ENCODE measurements around the gene JPH3.
A peak's percentile ranks its signal among the peaks of the same experiment; 100 is the strongest.
"Not testable (repeated sequence)": the region's sequence is repeated elsewhere in the genome, so short reads cannot be mapped to it uniquely, and the experiment has no call there.

Gene JPH3

GRCh38 chr16:87575027-87575804, 27.1 kb upstream of the JPH3 start:
- DNase-seq: no peak

GRCh38 chr16:87576171-87576570, 26.1 kb upstream of the JPH3 start:
- DNase-seq: no peak

DNA sequence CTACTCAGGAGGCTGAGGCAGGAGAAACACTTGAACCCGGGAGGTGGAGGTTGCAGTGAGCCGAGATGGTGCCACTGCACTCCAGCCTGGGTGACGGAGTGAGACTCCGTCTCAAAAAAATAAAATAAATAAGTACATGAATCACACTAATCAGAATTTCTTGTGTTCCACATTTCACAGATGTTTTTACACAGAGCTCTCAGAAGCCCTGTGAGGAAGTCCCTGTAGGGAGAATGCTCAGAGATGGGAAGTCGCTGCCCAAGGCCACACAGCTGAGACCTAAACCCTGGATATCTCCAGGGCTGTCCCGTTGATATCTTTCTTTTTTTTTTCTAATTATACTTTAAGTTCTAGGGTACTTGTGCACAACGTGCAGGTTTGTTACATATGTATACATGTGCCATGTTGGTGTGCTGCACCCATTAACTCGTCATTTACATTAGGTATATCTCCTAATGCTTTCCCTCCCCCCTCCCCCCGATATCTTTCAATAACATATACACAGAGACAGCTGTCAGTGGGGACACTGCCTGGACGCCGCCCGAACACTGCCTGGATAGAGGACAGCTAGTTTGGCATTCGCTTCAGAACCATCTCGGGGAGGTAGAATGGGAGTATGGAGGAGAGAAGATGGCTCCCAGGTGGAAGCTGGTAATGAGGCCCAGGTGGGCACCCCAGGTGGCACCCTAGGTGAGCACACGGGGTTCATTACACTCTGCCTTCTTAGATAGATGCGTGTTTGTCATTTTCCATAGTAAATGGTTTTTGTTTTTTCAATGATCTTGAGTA, 24.0 kb upstream of the JPH3 start:
- DNase-seq: not testable (repeated sequence)

DNA sequence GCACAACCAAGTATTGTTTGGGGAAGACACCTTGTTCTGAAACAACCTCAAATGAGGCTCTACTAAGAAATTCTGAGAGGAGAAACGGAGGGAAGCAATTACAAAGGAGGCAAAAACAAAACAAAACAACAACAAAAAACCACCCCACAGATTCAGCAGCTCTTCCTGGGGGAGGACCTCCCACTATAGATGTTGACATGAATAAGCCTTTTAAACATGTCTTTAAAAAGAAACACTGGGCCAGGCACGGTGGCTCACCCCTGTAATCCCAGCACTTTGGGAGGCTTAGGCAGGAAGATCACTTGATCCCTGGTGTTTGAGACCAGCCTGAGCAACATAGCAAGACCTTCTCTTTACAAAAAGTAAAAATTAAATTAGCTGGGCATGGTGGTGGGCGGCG, 22.6 kb upstream of the JPH3 start:
- no peak for DNase-seq

DNA sequence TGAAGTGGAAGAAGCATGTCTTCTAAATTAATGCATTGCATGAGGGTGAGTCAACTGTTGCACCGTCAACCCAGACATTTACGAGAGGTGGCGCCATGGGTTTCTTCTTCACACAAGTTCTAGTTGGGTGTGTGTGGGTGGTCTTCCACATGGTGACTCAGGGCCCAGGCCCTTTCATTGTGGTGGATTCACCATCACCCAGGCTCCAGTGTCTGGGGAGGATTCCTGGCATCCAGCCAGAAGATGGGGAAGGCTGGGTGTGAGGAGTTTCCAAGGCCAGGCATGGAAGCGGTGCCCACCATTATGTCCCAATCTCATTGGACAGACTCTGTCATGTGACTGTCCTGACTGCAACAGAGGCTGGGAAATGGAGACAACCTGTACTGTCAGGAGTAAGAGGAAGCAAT, 21.4 kb upstream of the JPH3 start:
- no peak for DNase-seq

DNA sequence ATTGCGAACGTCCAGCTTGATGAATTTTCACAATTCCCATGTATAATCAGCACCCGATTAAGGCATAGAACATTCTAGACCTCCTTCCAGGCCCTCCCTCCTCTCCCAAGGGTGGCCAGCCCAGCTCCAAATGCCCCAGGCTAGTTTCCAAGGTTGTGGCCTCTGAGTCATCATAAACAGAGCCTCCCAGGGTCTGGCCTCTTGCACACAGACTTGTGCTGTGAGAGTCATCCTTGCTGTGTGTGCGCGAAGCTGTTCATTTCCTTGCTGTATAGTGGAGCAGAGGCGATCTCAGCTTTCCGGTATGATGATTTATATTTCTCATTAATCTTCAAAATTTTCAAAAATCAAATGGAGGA, 20.5 kb upstream of the JPH3 start:
- peak; percentile 73 for DNase-seq

DNA sequence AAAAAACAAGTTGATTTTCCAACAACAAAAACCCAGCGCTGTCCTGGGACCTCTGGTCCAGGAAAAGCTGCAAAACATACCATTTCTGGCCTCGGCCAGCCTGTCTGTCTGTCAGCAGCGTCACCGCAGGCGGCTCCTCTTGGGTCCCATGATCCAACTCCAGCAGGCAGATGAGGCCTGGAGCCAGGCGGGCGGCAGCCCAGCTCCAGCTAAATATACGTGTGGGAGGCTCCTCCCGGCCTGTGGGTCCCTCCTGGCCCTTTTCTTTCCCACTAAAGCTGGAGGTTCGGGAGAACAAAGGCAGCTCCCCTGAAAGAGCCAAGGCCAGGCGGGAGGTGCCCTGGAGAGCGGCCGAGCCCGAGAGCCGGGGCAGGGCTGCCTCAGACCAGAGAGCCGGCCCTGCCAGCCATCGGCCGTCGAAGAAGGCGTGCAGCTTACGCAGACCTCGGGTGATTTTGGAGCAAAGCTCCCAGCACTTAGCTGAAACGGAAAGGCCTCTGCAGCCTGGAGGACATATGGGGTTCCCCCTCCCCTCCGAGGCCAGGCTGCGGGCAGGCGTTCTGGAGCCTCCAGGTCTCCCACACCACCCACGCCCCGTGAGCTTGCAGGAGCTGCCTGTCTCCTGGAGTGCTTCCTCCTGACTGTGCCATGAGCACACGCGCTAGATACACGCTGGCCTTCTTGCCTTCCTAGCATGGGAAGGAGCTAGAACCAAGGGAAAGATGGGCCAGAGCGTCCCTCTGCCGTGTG, 19.9 kb upstream of the JPH3 start:
- peak; percentile 78 for DNase-seq

GRCh38 chr16:87582966-87583325, 19.4 kb upstream of the JPH3 start:
- DNase-seq: no peak

DNA sequence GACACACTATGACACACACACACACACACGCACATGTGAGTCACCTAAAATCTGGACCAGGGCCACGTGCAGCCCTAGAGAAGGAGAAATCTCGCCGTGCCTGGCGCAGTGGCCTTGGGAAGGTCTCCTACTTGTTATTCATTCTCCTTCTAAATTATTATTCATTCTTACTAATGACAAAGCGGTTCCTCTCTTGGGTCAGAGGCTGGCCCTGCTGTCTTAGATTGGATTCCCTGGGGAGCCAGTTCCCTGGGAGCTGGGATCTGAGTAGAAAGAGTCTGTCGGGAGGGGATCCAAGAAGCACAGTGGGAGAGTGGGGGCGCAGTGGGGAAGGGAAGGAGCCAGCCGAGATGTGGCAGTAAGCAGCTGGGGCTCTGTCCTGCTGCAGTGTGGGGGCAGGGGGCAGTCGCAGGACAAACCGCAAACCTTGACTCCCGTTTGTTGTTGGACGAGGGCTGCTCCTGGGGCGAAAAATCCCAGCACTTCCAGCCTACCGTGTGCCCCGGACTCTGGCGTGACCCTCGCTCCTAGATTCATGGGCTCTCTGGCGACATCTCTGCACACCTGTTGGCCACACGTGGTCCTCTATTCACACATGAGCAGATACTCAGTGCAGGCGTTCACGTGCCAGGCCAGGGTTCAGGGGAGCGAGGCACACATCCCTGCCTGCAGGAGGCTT, 18.7 kb upstream of the JPH3 start:
- DNase-seq: no peak

DNA sequence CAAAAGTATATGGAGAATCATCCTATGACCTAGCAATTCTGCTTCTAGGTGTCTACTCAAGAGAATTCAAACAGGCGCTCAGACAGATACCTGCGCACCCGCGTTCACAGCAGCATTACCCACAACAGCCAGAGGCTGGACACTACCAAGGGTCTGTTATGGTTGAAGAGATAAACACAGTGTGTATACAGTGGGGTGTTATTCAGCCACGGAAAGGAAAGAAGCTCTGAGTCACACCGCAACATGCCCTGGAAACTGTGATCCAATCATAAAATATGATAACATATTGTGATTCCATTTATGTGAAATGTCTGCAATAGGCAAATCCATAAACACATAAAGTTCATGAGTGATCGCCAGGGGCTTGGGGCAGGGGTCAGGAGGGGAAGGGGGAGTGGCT, 18.0 kb upstream of the JPH3 start:
- no peak for DNase-seq

DNA sequence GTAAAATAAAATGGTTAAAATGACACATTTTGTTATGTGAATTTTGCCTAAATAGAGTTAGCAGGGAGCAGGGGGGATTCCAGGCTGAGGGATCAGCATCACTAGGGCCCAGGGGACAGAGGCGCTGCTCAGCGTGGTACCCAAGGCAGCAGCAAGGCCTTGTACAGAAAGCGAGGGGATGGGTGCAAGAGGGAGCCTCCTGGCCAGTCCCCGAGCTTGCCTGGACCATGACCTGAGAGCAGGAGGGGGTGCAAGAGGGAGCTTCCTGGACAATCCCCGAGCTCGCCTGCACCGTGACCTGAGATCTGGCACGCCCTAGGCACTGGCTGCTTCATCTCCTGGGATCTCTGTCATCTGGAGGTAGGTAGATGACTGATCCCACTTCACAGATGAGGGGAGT, 17.3 kb upstream of the JPH3 start:
- no peak for DNase-seq

DNA sequence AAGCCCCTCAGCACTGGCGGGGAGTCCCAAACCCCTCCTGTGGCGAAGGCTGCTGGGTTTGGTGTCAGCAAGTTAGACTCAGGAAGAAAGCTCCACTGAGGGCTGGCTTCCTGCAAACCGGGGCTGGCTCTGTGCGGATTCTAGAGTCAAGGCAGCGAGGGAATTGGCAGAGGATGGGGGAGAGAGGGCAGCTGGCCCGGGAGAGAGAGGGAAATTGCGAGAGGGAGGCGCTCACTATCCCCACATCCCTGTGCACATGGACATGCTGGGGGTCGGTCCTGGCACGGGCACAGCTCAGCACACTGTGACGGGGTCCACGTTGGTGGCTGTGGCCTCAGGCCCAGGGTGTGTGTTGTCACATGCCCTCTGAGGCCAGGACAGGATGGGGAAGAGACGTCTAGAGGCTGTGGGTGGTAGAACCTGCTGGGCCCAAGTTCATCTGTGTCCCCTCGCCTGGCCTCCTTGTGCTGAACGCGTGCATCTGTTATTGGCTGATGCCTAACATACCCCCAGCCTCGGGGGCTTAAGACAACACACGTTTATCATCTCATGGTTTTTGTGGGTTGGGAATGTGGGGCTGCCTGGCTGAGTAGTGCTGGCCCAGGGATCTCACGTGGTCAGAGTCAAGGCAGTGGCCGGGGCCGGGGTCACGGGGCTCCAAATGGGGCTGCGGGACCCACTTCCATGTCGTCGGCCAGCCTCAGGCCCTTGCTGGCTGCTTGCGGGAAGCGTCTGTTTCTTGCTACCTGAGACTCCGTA, 16.7 kb upstream of the JPH3 start:
- DNase-seq: no peak

DNA sequence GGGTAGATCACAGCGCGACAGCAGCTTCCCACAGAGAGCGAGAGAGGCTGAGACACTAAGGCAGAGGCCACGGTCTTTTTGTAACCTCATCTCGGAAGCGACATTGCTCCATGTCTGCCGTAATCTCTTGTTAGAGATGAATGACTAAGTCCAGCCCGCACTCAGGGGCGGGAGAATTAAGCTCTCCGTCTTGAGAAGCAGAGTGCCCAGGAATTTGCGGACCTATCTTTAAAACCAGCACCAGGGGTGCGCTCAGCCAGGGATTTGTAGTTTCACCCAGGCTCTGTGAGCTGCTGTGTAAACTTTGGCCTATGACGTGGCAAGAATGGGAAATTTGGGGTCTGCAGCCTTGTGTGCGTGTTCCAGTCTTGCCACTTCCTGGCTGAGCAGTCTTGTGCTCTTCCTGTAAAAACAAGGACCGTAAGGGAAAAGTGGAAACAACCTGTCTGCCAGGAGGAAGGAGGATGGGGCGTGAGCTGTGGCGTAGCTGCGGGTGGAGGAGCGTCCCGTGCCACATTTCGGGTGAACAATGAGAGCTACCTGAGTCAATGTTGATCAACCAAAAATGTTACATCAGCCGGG, 16.0 kb upstream of the JPH3 start:
- DNase-seq: no peak

DNA sequence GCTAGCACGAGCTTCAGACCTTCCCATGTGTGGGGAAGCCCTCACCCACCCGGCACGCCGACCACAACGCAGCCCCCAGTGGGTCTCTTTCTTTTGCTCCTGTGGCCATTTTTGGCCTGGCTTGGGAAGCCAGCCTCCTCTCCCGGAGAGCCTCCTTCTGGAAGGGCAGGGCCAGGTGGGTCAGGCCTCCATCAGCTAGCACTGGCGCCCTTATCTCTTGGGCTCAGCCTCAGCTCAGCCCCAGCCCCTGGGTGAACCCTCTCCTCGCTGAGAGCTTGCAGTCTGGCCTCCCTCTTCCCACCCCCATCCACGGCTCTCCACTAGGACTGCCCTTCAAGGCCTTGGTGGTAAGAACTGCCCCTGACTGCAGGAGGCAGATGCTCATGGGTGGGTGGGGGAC, 14.7 kb upstream of the JPH3 start:
- no peak for DNase-seq

DNA sequence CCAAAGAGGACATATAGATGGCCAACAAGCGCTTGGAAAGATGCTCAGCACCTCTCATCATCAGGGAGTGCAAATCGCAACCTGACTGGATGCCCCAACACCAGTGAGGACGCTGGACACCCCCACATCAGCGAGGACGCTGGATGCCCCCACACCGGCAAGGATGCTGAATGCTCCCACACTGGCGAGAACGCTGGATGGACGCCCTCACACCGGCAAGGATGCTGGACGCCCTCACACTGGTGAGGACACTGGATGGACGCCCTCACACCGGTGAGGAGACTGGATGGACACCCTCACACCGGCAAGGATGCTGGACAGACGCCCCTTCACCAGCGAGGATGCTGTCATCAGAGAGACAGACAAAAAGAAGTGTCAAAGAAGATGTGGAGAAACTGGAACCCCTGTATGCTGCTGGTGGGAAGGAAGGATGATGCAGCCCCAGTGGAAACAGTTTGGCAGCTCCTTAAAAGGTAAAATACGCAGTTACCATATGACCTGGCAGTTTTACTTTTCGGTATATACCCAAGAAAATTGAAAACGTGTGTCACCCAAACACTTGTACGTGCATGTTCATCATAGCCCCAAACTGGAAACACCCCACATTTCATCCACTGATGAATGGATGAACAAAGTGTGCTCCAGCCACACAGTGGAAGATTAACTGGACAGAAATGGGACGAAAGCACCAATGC, 10.1 kb upstream of the JPH3 start:
- no peak for DNase-seq

DNA sequence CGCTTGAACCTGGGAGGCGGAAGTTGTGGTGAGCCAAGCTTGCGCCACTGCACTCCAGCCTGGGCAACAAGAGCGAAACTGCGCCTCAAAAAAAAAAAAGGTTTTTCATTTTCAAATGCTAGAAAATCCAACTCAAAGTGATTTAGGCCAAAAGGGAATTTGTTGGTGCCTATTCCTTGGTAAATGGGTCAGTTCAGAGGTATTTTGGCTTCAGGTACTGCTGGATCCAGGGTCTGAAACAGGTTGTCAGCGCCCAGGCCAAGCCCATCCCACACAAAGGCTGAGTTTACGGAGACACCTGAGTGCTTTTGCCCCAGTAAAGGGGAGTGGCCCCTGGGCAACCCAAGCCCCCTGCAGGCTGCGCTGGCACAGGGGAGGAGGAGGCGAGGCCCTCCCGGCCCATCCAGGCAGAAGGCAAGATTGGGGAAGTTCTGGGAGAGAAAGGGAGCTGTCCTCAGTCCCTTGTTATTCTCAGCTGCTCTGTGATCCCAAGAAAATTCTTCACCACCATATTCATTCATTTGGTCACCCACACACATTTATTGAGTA, 8.5 kb upstream of the JPH3 start:
- DNase-seq: no peak

DNA sequence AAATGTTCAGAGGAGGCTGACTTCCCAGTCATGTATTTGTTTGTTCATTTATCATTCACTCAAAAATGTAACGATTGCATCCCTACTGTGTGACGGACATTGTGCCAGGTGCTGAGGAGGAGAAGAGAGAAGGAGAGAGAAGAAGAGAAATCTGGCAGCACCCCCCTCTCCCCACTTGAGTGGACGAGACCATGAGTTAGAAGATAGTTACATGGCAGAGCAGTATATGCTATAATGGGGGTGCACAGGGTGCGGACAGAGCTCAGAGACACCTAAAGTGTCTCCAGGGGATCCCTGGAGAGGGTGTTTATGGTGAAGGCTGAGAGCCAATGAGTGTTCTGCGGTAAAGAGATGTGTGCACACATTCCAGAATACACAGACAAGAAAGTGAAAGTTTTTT, 6.6 kb upstream of the JPH3 start:
- DNase-seq: no peak

DNA sequence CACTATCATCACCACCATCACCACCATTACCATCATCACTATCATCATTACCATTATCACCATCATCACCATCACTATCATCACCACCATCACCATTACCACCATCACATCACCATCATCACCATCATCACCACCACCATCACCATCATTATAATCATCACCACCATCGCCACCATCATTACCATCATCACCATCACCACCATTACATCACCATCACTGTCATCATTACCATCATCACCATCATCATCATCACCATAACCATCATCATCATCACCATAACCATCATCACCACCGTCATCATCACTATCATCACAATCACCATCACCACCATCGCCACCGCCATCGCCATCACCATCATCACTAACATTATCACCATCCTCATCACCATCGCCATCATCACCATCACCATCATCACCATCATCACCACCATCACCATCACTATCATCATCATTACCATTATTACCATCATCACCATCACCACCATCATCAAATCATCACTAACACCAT, 4.9 kb upstream of the JPH3 start:
- DNase-seq: no peak

DNA sequence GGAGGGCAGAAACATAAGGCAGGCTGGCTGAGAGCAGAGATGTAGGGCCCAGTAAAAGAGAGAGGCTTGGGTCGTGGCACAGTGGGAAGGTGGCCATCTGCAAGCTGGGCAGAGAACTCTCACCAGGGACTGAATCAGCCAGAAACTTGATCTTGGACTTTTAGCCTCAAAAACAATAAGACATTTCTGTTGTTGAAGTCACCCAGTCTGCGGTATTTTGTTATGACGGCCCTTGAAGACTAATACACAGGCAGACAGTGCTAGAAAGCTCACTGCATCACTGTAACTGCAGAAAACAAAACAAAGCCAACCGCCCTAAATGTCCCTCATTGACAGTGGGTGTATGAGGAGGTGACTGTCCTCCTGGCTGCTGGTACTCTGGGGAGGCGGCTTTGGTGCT, 3.9 kb upstream of the JPH3 start:
- DNase-seq: no peak

GRCh38 chr16:87600246-87600645, 2.1 kb upstream of the JPH3 start:
- DNase-seq: no peak

GRCh38 chr16:87601401-87601981, 817 bp upstream of the JPH3 start:
- DNase-seq: no peak
